Caco-2 (cell line): ENCODE measurements around the gene PLA2G2C. TPM values are rescaled to one million over a fixed set of nuclear protein-coding genes. Genes with fewer than 3 reads are reported as not detected.
"Not testable (repeated sequence)": the region's sequence is repeated elsewhere in the genome, so short reads cannot be mapped to it uniquely, and the experiment has no call there.

Experiments
- BruUV-seq: library from RNA; stranded (reverse); fragments of 400-500 nt; replicated peaks from 2 replicates; lab custom pipeline; 2021; lab: Mats Ljungman, UMichigan
- CTCF ChIA-PET: fragments of 300-600 bp; sonication (Branson Sonifier 250); formaldehyde crosslinking; loops from one replicate; lab custom pipeline; 2022; ENCODE audit warnings: antibody characterized with exemption; lab: Charles Lee
- POLR2A ChIA-PET: fragments of 300-600 bp; sonication (Branson Sonifier 250); formaldehyde crosslinking; loops from one replicate; lab custom pipeline; 2022; ENCODE audit warnings: antibody characterized with exemption; lab: Charles Lee
- DNase-seq, 2 experiments: peaks; one replicate each; pipeline versions ENCODE4 v3.0.0 to v3.0.0-alpha.2; 2020 to 2022
- H3K27me3 ChIP-seq: replicated peaks from 2 replicates; pipeline ENCODE4 v1.6.0; 2011; ENCODE audit warnings: low read length; ENCODE audit not compliant: control insufficient read depth, insufficient read depth
- H3K36me3 ChIP-seq: 2 replicates; pipeline ENCODE4 v1.5.1; 2011; ENCODE audit warnings: low read length; ENCODE audit not compliant: control insufficient read depth, insufficient read depth
- H3K4me1 ChIP-seq: fragments of 250-450 bp; sonication (Bioruptor Pico); 2 replicates; pipeline ENCODE4 v1.5.1; 2020; ENCODE audit warnings: mild to moderate bottlenecking
- H3K4me3 ChIP-seq: 2 replicates; pipeline ENCODE4 v1.5.1; 2011; ENCODE audit warnings: low read depth, mild to moderate bottlenecking, control low read depth, low read length
- H3K9me3 ChIP-seq: fragments of 250-450 bp; sonication (Bioruptor Pico); 2 replicates; pipeline ENCODE4 v1.5.1; 2020; ENCODE audit warnings: mild to moderate bottlenecking, moderate library complexity
- H3K27ac Mint-ChIP-seq: one replicate; pipeline ENCODE4 v1.8.0; 2022; ENCODE audit warnings: mixed read lengths; ENCODE audit not compliant: unreplicated experiment
- H3K27me3 Mint-ChIP-seq: one replicate; pipeline ENCODE4 v1.8.0; 2022; ENCODE audit warnings: mixed read lengths; ENCODE audit not compliant: insufficient read depth, unreplicated experiment
- H3K36me3 Mint-ChIP-seq: one replicate; pipeline ENCODE4 v1.8.0; 2022; ENCODE audit warnings: mild to moderate bottlenecking, mixed read lengths; ENCODE audit not compliant: insufficient read depth, unreplicated experiment
- H3K4me1 Mint-ChIP-seq: one replicate; pipeline ENCODE4 v1.8.0; 2022; ENCODE audit warnings: low read depth, mixed read lengths; ENCODE audit not compliant: unreplicated experiment
- H3K4me3 Mint-ChIP-seq: one replicate; pipeline ENCODE4 v1.8.0; 2022; ENCODE audit warnings: mild to moderate bottlenecking, moderate library complexity, mixed read lengths; ENCODE audit not compliant: unreplicated experiment
- H3K9me3 Mint-ChIP-seq: one replicate; pipeline ENCODE4 v1.8.0; 2022; ENCODE audit warnings: mixed read lengths; ENCODE audit not compliant: unreplicated experiment
- intact Hi-C: fragments of 100-400 bp; cut with micrococcal nuclease; formaldehyde crosslinking; loops from one replicate; pipeline ENCODE4 v1.10.0; 2022; ENCODE audit not compliant: unreplicated experiment
- total RNA-seq: library from RNA; stranded (reverse); gene quantifications from 2 replicates; pipeline ENCODE4 v1.2.3, GENCODE V29; 2022
- TF ChIP-seq, protein P1 (sequence below), 2 experiments: fragments of 200-600 bp in 1 of 2; IDR thresholded peaks; 1 replicate in 1 of 2; 2 replicates in 1 of 2; pipeline versions ENCODE4 v1.5.1 to v1.8.0; 2011 to 2022; ENCODE audit warnings: antibody characterized with exemption in 1 of 2, control low read depth in 1 of 2, inconsistent platforms in 1 of 2, low read depth in 1 of 2, low read length in 1 of 2, mild to moderate bottlenecking in 1 of 2, moderate library complexity in 1 of 2; ENCODE audit not compliant: insufficient read depth in 1 of 2, severe bottlenecking in 1 of 2, unreplicated experiment in 1 of 2

The PLA2G2C gene
- total RNA-seq, 1 experiment from 2014 or later = not detected

DNA sequence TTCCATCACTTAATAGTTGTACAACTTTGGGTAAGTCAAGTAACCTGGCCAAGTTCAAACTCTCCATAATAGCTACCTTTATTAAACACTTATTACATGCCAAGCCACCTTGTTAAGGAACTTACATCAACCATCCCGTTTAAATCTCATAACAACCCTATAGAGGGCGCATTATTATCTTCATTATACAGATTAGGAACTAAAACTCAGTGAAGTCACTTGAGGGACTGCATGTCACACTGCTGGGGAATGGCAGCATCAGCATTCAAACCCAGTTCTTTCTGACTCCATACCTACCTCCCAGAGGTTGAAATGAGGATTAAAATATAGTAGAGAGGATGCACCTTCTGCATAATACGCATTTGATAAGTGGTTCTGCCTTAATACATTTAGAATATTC is 47.1 kb upstream of the PLA2G2C start:
- Mint-ChIP-seq H3K4me3 (no peak overlapping the region), H3K27ac (no peak overlapping the region), H3K4me1 (no peaks in the 10 kb centered on the region), H3K27me3 (peaks cover 3% of the 10 kb centered on the region), H3K36me3 (no peaks in the 10 kb centered on the region), H3K9me3 (no peaks in the 10 kb centered on the region)
- Histone ChIP-seq H3K4me1 (no peaks in the 10 kb centered on the region), H3K27me3 (no peaks in the 10 kb centered on the region), H3K36me3 (no peaks in the 10 kb centered on the region), H3K4me3 (no peak overlapping the region), H3K9me3 (no peaks in the 10 kb centered on the region)
- DNase-seq = no peak
- CTCF ChIA-PET = no interaction called here
- TF ChIP-seq, protein P1, sequence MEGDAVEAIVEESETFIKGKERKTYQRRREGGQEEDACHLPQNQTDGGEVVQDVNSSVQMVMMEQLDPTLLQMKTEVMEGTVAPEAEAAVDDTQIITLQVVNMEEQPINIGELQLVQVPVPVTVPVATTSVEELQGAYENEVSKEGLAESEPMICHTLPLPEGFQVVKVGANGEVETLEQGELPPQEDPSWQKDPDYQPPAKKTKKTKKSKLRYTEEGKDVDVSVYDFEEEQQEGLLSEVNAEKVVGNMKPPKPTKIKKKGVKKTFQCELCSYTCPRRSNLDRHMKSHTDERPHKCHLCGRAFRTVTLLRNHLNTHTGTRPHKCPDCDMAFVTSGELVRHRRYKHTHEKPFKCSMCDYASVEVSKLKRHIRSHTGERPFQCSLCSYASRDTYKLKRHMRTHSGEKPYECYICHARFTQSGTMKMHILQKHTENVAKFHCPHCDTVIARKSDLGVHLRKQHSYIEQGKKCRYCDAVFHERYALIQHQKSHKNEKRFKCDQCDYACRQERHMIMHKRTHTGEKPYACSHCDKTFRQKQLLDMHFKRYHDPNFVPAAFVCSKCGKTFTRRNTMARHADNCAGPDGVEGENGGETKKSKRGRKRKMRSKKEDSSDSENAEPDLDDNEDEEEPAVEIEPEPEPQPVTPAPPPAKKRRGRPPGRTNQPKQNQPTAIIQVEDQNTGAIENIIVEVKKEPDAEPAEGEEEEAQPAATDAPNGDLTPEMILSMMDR (IDR thresholded peaks at IDR 0.05; ENCODE audit: insufficient read depth in 1 of 2, low read depth in 1 of 2, low read length in 1 of 2, severe bottlenecking in 1 of 2, unreplicated experiment in 1 of 2) = no peak
- POLR2A ChIA-PET = no interaction called here
- intact Hi-C loops = no loop called here
- BruUV-seq = no TSS peak

DNA sequence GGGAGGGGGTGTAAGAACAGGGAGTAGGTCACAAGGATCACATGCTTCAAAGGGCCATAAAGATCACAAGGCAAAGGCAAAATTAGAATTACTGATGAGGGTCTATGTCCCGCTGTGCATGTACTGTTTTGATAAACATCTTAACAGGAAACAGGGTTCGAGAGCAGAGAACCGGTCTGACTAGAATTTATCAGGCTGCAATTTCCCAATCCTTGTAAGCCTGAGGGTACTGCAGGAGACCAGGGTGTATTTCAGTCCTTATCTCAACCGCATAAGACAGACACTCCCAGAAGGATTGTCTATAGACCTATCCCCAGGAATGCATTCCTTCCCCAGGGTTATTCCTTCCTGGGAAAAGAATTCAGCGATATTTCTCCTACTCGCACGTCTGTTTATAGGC is 46.2 kb upstream of the PLA2G2C start:
- not testable (repeated sequence) for H3K27ac Mint-ChIP-seq, H3K4me1 Mint-ChIP-seq, H3K4me1 ChIP-seq

DNA sequence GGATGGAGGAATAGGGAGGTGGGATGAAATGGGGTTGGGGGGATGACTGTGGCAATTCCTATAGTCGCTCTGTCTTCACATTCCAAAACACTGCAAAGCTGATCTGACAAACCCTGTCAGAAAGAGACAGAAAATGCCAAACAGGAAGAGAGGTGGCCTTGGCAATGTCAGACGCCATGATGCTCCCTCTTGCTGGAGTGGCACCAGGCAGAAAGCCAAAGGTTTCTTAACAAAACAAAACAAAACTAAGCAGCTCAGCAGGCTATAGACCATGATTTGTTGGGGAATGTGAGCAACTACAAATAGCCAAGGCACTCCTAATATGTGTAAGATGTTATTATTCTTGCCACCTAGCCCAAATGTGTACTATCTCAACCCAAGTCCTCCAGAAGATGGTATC is 42.9 kb upstream of the PLA2G2C start:
- intact Hi-C loops = no loop called here
- peaks cover 7% of the 10 kb centered on the region for H3K27me3 Mint-ChIP-seq
- H3K9me3 ChIP-seq = no peaks in the 10 kb centered on the region

More for the DNA sequence above, 46.2 kb upstream of the PLA2G2C start:
- DNase-seq, H3K4me3 ChIP-seq, intact Hi-C loops, H3K27me3 ChIP-seq, POLR2A ChIA-PET, H3K36me3 ChIP-seq, H3K9me3 ChIP-seq, H3K27me3 Mint-ChIP-seq, BruUV-seq, H3K36me3 Mint-ChIP-seq, H3K9me3 Mint-ChIP-seq, H3K4me3 Mint-ChIP-seq, CTCF ChIA-PET: not testable (repeated sequence)

More for the DNA sequence above, 42.9 kb upstream of the PLA2G2C start:
- Mint-ChIP-seq H3K4me1 (no peaks in the 10 kb centered on the region), H3K9me3 (no peaks in the 10 kb centered on the region), H3K27ac (no peak overlapping the region), H3K4me3 (no peak overlapping the region), H3K36me3 (no peaks in the 10 kb centered on the region)
- no TSS peak for BruUV-seq
- Histone ChIP-seq H3K27me3 (no peaks in the 10 kb centered on the region), H3K36me3 (no peaks in the 10 kb centered on the region), H3K4me3 (no peak overlapping the region), H3K4me1 (no peaks in the 10 kb centered on the region)
- ChIA-PET CTCF (no interaction called here), POLR2A (no interaction called here)
- TF ChIP-seq, protein P1 (IDR thresholded peaks at IDR 0.05; ENCODE audit: insufficient read depth in 1 of 2, low read depth in 1 of 2, low read length in 1 of 2, severe bottlenecking in 1 of 2, unreplicated experiment in 1 of 2) = no peak
- DNase-seq = no peak
